Thyroid gland (tissue), 4 donors: Measurements from ENCODE around the gene SVIL. TPM values are rescaled to one million over a fixed set of nuclear protein-coding genes. Genes with fewer than 3 reads are reported as not detected.

ENCODE experiments used
- DNase-seq, 2 donors: peaks; one replicate each; pipeline ENCODE4 v3.0.0-alpha.2; 2019
- H3K27ac ChIP-seq, 3 donors: fragments of 200-600 bp; sonication (generic); 1 replicate in 2 of 3; 2 replicates in 1 of 3; pipeline ENCODE4 v1.5.1; 2016 to 2019; ENCODE audit warnings: mild to moderate bottlenecking in 1 of 3, moderate library complexity in 1 of 3
- H3K27me3 ChIP-seq: fragments of 200-600 bp; sonication (generic); one replicate; pipeline ENCODE4 v1.5.1; 2019
- H3K36me3 ChIP-seq, 2 donors: fragments of 200-600 bp; sonication (generic); one replicate each; pipeline ENCODE4 v1.5.1; 2016 to 2019
- H3K4me1 ChIP-seq, 2 donors: fragments of 200-600 bp; sonication (generic); one replicate each; pipeline ENCODE4 v1.5.1; 2017 to 2019
- H3K4me3 ChIP-seq, 3 donors: fragments of 200-600 bp; sonication (generic); replicated peaks in 1 of 3; 1 replicate in 2 of 3; 2 replicates in 1 of 3; pipeline ENCODE4 v1.5.1; 2016; ENCODE audit warnings: mild to moderate bottlenecking in 1 of 3
- H3K9me3 ChIP-seq: fragments of 200-600 bp; sonication (generic); one replicate; pipeline ENCODE4 v1.5.1; 2017
- POLR2A ChIP-seq, 2 donors: fragments of 450-650 bp; IDR thresholded peaks; one replicate each; pipeline ENCODE4 v1.6.1; 2017; ENCODE audit warnings: antibody characterized with exemption in 2 of 2, mild to moderate bottlenecking in 2 of 2, moderate library complexity in 1 of 2
- WGBS, 2 donors: methylation state at CpG; one replicate each; pipeline ENCODE4 v1.1.5; 2017; 5-methylcytosine and 5-hydroxymethylcytosine counted together
- intact Hi-C: fragments of 100-400 bp; cut with DNase I; formaldehyde crosslinking; loops from one replicate; pipeline ENCODE4 v1.15.1; 2023
- total RNA-seq, 4 donors: library from RNA; depleted of rRNA; stranded (reverse); fragments of >200 nt; gene quantifications; one replicate each; pipeline ENCODE4 v1.2.3, GENCODE V29; 2016
- TF ChIP-seq, protein P1 (sequence below), 6 experiments: fragments of 200-600 bp in 3 of 6; fragments of 450-650 bp in 3 of 6; sonication (generic) in 3 of 6; IDR thresholded peaks; one replicate each; pipeline ENCODE4 v1.5.1; 2016 to 2019; ENCODE audit warnings: antibody characterized with exemption in 6 of 6, mild to moderate bottlenecking in 2 of 6, inconsistent platforms in 1 of 6, moderate library complexity in 1 of 6

SVIL gene
- total RNA-seq, 4 donors from 2014 or later = 59.9 to 211 (median 134) TPM

DNA sequence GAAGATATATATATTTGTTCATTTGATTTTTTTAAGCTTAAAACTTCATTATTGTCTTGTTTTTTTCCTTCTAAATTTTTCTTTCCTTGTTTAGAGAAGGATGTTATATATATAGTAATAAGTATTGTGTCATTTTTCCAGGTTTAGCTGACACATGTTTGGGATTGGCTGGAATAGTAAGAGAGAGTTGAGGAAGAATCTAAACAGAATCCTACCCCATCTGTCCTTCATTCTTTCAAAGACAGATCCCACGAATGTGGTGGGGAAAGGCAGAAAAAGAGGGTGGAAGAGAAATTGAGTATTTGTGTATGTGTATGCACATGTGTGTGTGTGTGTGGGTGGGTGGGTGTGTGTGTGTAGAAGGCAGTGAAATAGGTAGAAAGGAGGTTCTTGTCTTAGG, 132.4 kb downstream of the SVIL start:
- H3K9me3 ChIP-seq = no peaks in the 10 kb centered on the region
- no peak for TF ChIP-seq POLR2A (IDR thresholded peaks at IDR 0.05)
- TF ChIP-seq, protein P1, sequence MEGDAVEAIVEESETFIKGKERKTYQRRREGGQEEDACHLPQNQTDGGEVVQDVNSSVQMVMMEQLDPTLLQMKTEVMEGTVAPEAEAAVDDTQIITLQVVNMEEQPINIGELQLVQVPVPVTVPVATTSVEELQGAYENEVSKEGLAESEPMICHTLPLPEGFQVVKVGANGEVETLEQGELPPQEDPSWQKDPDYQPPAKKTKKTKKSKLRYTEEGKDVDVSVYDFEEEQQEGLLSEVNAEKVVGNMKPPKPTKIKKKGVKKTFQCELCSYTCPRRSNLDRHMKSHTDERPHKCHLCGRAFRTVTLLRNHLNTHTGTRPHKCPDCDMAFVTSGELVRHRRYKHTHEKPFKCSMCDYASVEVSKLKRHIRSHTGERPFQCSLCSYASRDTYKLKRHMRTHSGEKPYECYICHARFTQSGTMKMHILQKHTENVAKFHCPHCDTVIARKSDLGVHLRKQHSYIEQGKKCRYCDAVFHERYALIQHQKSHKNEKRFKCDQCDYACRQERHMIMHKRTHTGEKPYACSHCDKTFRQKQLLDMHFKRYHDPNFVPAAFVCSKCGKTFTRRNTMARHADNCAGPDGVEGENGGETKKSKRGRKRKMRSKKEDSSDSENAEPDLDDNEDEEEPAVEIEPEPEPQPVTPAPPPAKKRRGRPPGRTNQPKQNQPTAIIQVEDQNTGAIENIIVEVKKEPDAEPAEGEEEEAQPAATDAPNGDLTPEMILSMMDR (IDR thresholded peaks at IDR 0.05) = no peak
- H3K36me3 ChIP-seq = peaks cover 0 to 10% of the 10 kb centered on the region in 2 donors
- H3K4me1 ChIP-seq = no peaks in the 10 kb centered on the region
- no peak overlapping the region for H3K27ac ChIP-seq
- WGBS, 2 donors = 88 to 92% methylated on average over 1 of the region's 1 CpG
- intact Hi-C loops = no loop called here
- H3K27me3 ChIP-seq = no peaks in the 10 kb centered on the region
- H3K4me3 ChIP-seq = no peak overlapping the region
- no peak for DNase-seq

DNA sequence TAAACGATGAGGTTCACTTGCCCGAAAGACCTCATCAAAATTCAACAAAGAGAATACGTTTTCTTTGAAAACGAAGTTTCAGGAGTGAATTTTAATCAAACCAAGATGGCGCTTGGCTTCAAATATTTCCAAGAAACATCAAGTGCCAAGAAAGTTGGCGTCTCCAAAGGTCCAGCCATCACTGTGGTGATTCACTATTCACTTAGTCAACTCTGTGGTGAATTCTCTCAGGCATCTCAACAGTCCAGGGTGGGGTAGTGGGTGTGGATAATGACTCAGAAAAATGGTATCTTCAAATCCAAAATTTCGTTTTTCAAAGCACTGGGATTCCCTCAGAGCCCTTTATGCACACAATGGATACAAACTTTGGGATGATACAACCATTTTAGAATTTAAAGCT, 133.1 kb downstream of the SVIL start:
- Histone ChIP-seq H3K27ac (no peak overlapping the region), H3K36me3 (peaks cover 0 to 10% of the 10 kb centered on the region in 2 donors), H3K27me3 (no peaks in the 10 kb centered on the region), H3K9me3 (no peaks in the 10 kb centered on the region), H3K4me3 (no peak overlapping the region), H3K4me1 (no peaks in the 10 kb centered on the region)
- no peak for DNase-seq
- intact Hi-C loops = no loop called here
- TF ChIP-seq, protein P1 (IDR thresholded peaks at IDR 0.05) = no peak
- TF ChIP-seq POLR2A (IDR thresholded peaks at IDR 0.05) = no peak
- 86 to 92% methylated on average over 7 of the region's 7 CpGs for WGBS, 2 donors

DNA sequence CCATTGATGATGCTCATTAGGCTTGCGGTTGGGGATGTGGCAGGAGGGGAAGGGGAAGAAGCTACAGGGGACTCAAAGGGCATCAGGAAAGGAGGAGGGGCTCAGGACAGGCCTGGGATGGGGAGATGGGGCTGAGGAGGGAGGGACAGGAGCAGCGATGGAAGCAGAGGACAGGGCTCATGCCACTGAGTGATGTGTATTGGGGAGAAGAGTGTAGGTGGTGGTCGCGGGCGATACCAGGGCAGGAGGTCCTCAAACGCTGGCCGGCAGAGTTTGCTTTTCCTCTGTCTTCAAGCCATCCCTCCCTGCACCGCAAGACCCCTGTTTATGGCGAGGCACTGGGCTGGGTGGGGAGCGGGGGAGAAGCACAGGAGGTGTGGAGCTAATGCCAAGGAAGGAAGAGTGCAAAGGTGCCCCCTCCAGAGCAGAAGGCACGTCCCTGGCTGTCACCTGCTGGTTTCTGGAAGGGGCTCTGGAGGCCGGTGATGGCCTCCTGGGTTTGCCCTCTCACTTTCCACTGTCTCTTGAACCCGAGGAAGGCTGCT, 134.7 kb downstream of the SVIL start:
- DNase-seq = no peak
- Histone ChIP-seq H3K27me3 (no peaks in the 10 kb centered on the region), H3K4me1 (no peaks in the 10 kb centered on the region), H3K4me3 (no peak overlapping the region), H3K36me3 (peaks cover 0 to 16% of the 10 kb centered on the region in 2 donors), H3K9me3 (no peaks in the 10 kb centered on the region), H3K27ac (no peak overlapping the region)
- no peak for TF ChIP-seq POLR2A (IDR thresholded peaks at IDR 0.05)
- TF ChIP-seq, protein P1 (IDR thresholded peaks at IDR 0.05) = no peak
- 88 to 90% methylated on average over 13 of the region's 13 CpGs for WGBS, 2 donors
- intact Hi-C loops = no loop called here

DNA sequence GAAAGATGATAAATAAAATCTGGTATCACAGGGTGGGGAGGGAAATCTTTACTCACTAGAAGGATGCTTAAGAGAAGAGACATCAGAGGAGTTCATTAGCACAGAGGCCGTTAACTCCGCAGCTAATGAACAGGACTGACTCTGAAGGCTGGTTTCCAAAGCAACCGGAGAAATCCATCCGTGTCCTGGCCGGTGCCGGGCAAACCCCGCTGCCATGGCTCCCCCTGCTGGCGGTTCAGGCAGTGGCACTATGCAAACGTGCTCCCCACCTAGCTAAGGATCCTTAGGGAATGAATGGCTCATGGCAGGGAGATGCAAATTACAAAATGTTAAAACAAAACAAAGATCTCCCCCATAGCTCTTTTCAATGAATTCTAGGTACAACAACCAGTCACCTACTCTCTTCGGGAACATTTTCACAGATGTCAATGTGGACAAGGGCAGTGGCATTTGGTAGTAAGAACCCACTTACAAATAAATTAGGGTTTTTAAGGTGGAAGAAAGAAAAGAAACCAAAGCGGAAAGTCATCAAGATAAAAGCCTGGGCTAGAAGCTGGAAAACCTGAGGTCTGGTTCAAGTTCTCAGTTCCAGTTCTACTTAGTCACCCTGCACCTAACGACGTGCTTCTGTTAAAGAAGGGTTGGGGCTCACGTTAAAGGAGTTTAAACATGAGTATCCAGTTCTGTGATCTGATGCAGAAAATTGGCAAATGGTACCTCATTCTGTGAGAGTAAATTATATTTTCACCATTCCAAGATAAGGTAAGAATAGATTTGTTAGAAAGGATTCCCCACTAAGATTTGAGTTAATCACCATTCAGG, 138.2 kb downstream of the SVIL start:
- H3K27ac ChIP-seq = no peak overlapping the region
- peak; percentile 81 to 87 for DNase-seq
- WGBS, 2 donors = 33 to 34% methylated on average over 14 of the region's 14 CpGs
- no peak for TF ChIP-seq POLR2A (IDR thresholded peaks at IDR 0.05)
- TF ChIP-seq, protein P1 (IDR thresholded peaks at IDR 0.05) = peak; percentile 79 to 93 (median 84)
- H3K4me1 ChIP-seq = no peaks in the 10 kb centered on the region
- H3K4me3 ChIP-seq = no peak overlapping the region
- no peaks in the 10 kb centered on the region for H3K27me3 ChIP-seq
- peaks cover 20 to 43% of the 10 kb centered on the region in 2 donors for H3K36me3 ChIP-seq
- intact Hi-C loops = no loop called here
- H3K9me3 ChIP-seq = no peaks in the 10 kb centered on the region

DNA sequence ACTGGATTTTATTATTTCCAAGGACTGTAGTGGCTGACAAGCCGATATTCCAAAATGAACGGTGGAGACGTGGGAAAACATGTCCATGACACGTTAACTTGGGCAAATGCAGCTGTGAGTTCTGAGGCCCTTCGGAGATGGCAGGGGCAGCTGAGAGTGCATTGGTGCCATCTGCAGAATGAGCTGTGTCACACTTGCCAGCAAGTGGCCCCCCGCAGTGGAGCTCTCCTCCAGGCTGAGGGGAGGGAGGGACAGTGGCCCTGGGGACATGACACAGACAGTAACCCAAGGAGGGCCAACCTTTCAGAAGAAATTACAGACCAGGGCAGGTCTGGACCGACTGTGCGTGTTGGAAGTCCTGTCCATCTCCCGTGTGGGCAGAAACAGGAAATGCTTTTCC, 139.4 kb downstream of the SVIL start:
- H3K9me3 ChIP-seq = no peaks in the 10 kb centered on the region
- intact Hi-C loops = no loop called here
- H3K4me3 ChIP-seq = no peak overlapping the region
- H3K27ac ChIP-seq = no peak overlapping the region
- H3K27me3 ChIP-seq = no peaks in the 10 kb centered on the region
- TF ChIP-seq, protein P1 (IDR thresholded peaks at IDR 0.05) = no peak
- no peak for TF ChIP-seq POLR2A (IDR thresholded peaks at IDR 0.05)
- DNase-seq = no peak
- H3K36me3 ChIP-seq = peaks cover 21 to 51% of the 10 kb centered on the region in 2 donors
- no peaks in the 10 kb centered on the region for H3K4me1 ChIP-seq
- 81 to 82% methylated on average over 9 of the region's 9 CpGs for WGBS, 2 donors
